AG04450 (cell line): ENCODE results near the gene ETV6. TPM values are rescaled to one million over a fixed set of nuclear protein-coding genes. Genes with fewer than 3 reads are reported as not detected.

Source experiments
- CTCF ChIA-PET: fragments of 300-600, 350-600 bp; formaldehyde crosslinking; extraction: SDS; loops from one replicate; lab custom pipeline; 2022; ENCODE audit warnings: antibody characterized with exemption, inconsistent platforms; lab: Charles Lee
- POLR2A ChIA-PET: fragments of 350-600 bp; formaldehyde crosslinking; extraction: SDS; loops from one replicate; lab custom pipeline; 2021; ENCODE audit warnings: antibody characterized with exemption, inconsistent platforms; lab: Yijun Ruan, JAX
- DNase-seq: peaks from one replicate; pipeline ENCODE4 v3.0.0-alpha.2; 2011; ENCODE audit warnings: low read depth, low spot score
- H3K27ac ChIP-seq: one replicate; pipeline ENCODE4 v1.5.1; 2012; ENCODE audit warnings: low read depth, low read length, control low read depth
- H3K27me3 ChIP-seq: one replicate; pipeline ENCODE4 v1.6.0; 2012; ENCODE audit warnings: low read length; ENCODE audit not compliant: control insufficient read depth, insufficient read depth
- H3K4me3 ChIP-seq: 2 replicates; pipeline ENCODE4 v1.5.1; 2011; ENCODE audit warnings: mild to moderate bottlenecking, low read depth, low read length, control low read depth
- H3K9me3 ChIP-seq: 2 replicates; pipeline ENCODE4 v1.5.1; 2012; ENCODE audit warnings: low read length; ENCODE audit not compliant: control insufficient read depth, insufficient read depth
- polyA plus RNA-seq: library from polyadenylated mRNA; depleted of rRNA; stranded (reverse); fragments of >200 nt; gene quantifications from 2 replicates; pipeline ENCODE4 v1.2.3, GENCODE V29; 2011
- TF ChIP-seq, protein P1 (sequence below): IDR thresholded peaks from 2 replicates; pipeline ENCODE4 v1.5.1; 2011; ENCODE audit warnings: low read depth, low read length, control low read depth, inconsistent platforms

Gene ETV6
- polyA plus RNA-seq, 1 experiment = 7.9 TPM

DNA sequence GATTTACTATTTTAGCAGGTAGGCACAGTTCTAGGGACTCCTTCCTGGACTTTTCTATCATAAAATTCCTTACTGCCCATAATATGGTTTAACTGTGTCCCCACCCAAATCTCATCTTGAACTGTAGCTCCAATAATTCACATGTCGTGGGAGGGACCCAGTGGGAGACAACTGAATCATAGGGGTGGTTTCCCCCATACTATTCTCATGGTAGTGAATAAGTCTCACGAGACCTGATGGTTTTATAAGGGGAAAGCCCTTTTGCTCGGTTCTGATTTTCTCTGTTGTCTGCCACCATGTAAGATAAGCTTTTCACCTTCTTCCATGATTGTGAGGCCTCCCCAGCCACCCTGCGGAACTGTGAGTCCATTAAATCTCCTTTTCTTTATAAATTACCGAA lies 10.0 kb upstream of the ETV6 start:
- ChIA-PET CTCF (no interaction called here), POLR2A (no interaction called here)
- Histone ChIP-seq H3K27me3 (no peaks in the 10 kb centered on the region), H3K27ac (no peak overlapping the region), H3K4me3 (no peak overlapping the region), H3K9me3 (peaks cover 3% of the 10 kb centered on the region)
- TF ChIP-seq, protein P1, sequence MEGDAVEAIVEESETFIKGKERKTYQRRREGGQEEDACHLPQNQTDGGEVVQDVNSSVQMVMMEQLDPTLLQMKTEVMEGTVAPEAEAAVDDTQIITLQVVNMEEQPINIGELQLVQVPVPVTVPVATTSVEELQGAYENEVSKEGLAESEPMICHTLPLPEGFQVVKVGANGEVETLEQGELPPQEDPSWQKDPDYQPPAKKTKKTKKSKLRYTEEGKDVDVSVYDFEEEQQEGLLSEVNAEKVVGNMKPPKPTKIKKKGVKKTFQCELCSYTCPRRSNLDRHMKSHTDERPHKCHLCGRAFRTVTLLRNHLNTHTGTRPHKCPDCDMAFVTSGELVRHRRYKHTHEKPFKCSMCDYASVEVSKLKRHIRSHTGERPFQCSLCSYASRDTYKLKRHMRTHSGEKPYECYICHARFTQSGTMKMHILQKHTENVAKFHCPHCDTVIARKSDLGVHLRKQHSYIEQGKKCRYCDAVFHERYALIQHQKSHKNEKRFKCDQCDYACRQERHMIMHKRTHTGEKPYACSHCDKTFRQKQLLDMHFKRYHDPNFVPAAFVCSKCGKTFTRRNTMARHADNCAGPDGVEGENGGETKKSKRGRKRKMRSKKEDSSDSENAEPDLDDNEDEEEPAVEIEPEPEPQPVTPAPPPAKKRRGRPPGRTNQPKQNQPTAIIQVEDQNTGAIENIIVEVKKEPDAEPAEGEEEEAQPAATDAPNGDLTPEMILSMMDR = no peak
- no peak for DNase-seq

- Histone ChIP-seq H3K4me3 (no peak overlapping the region), H3K9me3 (no peaks in the 10 kb centered on the region; the same call in 1 of the 2 replicates), H3K27ac (no peak overlapping the region), H3K27me3 (no peaks in the 10 kb centered on the region)
- ChIA-PET POLR2A (no interaction called here), CTCF (interaction anchor here (1.0 kb wide), 1 partner anchor 13 kb away, joined by 3 read pairs; no protein-coding TSS in a partner anchor)
- TF ChIP-seq, protein P1 = no peak
- no peak for DNase-seq
Observed at GRCh38 chr12:11641522-11641921, 8.0 kb upstream of the ETV6 start.

- ChIA-PET POLR2A (no interaction called here), CTCF (interaction anchor here (1.0 kb wide), 1 partner anchor 390 kb away, joined by 3 read pairs; no protein-coding TSS in a partner anchor)
- H3K27me3 ChIP-seq = no peaks in the 10 kb centered on the region
Observed at GRCh38 chr12:11642785-11643184, 6.7 kb upstream of the ETV6 start.

GRCh38 chr12:11645391-11645790 lies 4.1 kb upstream of the ETV6 start:
- Histone ChIP-seq H3K4me3 (no peak overlapping the region), H3K27me3 (no peaks in the 10 kb centered on the region), H3K27ac (no peak overlapping the region), H3K9me3 (no peaks in the 10 kb centered on the region)
- ChIA-PET CTCF (interaction anchor here (0.5 kb wide), 1 partner anchor 247 kb away, joined by 3 read pairs; no protein-coding TSS in a partner anchor), POLR2A (no interaction called here)
- DNase-seq = no peak
- TF ChIP-seq, protein P1 = no peak

More at GRCh38 chr12:11642785-11643184, 6.7 kb upstream of the ETV6 start:
- Histone ChIP-seq H3K4me3 (no peak overlapping the region), H3K9me3 (no peaks in the 10 kb centered on the region), H3K27ac (no peak overlapping the region)
- no peak for DNase-seq
- TF ChIP-seq, protein P1 = no peak

DNA sequence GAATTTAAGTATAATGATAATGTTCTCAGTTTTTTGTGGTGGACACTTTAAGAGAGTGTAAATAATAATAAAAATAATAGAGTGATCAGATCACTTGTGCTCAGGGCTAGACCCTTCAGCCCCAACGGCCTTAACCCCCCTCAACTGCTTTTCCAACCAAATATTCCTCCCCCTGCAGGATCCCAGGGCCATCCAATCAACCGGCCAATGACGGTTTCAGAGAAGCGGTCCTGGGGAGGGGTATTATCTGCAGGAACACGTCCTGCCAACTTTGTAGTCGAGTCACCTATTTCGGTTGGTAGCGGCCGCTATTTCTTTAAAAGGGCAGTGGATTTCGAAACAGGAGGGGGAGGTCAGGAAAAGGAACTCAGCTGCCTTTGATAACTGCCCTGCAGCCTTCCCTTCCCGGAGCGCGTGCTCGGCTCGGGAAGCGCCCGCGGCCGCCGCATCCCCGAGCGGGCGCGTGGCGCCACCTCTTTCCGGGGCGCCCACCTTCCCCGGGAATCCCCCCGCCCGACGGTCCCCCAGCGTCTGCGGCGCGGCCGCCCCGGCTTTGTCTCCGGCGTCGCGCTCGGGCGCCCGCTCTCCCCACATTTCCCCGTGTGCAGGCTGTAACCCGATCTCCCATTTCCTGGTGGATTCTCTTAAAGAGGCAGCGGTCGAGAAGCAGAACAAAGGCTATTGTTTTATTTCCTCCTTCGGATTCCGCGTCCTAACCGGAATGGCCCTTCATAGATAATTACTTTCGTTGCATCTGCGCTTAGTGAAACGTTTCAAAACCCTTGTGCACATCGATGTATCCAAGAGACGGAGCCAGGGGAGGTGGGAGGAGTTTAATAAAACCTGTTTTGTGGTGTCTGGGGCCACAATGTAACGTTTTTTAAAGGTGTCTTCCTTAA lies 711 bp upstream of the ETV6 start:
- CTCF ChIA-PET = interaction anchor here (1.7 kb wide), 1 partner anchor 384 kb away, joined by 7 read pairs; no protein-coding TSS in a partner anchor

More for the DNA sequence above, 711 bp upstream of the ETV6 start:
- Histone ChIP-seq H3K4me3 (peak overlapping the region; percentile 97), H3K9me3 (no peaks in the 10 kb centered on the region), H3K27ac (peak overlapping the region; percentile 99), H3K27me3 (no peaks in the 10 kb centered on the region)
- TF ChIP-seq, protein P1 = 0 out of 2 replicates have a peak, but pooled peaks have one; percentile 7
- no peak for DNase-seq
- POLR2A ChIA-PET = interaction anchor here (0.6 to 1.6 kb wide), 12 partner anchors 25 to 1226 kb away, joined by 3 to 7 read pairs (median 4); no protein-coding TSS in a partner anchor
